Measurements from ENCODE around the gene NPAS1.

NPAS1 gene

DNA sequence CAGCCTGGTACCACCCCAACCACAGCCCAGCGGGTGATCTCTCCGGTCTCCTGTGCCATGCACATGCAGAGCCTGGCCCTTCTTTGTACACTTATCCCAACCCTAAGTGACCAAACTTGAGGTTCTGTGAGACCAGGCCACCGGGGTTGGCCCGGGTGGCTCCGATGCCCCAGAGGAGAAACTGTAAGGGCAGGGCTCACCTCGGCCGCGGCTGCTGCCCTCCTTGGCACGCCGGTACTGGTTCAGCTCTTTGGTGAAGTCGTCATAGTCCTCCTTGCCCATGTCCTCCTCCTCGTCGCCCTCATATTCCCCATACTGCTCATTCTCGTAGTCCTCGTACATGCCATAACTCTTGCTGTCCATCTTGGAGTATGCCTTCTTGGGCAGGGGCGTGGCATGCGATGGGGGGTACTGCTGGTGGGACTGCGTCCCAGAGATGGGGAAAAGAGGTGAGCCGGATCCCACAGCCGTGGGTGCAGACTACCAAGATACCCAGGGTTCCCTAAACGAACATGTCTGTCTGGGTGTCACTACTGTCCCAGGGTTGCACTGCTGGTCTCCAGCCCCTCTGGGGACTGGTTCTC lies 70.2 kb downstream of the NPAS1 start:
- H3K4me3 ChIP-seq (replicated peaks; ENCODE audit: low read depth, low read length): no peak overlapping the region
- TF ChIP-seq, protein P1, sequence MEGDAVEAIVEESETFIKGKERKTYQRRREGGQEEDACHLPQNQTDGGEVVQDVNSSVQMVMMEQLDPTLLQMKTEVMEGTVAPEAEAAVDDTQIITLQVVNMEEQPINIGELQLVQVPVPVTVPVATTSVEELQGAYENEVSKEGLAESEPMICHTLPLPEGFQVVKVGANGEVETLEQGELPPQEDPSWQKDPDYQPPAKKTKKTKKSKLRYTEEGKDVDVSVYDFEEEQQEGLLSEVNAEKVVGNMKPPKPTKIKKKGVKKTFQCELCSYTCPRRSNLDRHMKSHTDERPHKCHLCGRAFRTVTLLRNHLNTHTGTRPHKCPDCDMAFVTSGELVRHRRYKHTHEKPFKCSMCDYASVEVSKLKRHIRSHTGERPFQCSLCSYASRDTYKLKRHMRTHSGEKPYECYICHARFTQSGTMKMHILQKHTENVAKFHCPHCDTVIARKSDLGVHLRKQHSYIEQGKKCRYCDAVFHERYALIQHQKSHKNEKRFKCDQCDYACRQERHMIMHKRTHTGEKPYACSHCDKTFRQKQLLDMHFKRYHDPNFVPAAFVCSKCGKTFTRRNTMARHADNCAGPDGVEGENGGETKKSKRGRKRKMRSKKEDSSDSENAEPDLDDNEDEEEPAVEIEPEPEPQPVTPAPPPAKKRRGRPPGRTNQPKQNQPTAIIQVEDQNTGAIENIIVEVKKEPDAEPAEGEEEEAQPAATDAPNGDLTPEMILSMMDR (IDR thresholded peaks at IDR 0.05; ENCODE audit: low read depth, low read length, missing control alignments): no peak
- no peak for DNase-seq (ENCODE audit: extremely low read depth, low read depth)

DNA sequence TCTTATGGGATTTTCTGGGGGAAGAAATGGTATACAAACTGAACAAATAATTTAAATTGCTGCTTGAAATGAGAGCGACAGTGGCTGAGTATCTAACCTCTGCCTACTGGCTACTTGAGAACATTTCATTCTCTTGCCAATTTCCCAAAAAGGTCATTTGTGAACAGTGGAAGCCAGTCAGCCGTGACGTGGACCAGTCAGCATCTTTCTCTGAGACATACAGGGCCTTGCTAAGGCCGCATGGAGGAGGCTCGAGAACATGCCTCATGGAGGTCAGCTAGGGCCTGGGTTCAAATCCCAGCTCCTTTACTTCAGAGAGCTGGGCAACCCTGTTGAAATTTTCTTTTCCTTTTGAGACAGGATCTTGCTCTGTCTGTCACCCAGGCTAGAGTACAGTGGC lies 73.6 kb downstream of the NPAS1 start:
- H3K4me3 ChIP-seq (replicated peaks; ENCODE audit: low read depth, low read length): no peak overlapping the region
- DNase-seq (ENCODE audit: extremely low read depth, low read depth): no peak
- TF ChIP-seq, protein P1 (IDR thresholded peaks at IDR 0.05; ENCODE audit: low read depth, low read length, missing control alignments): no peak

- no peak for DNase-seq (ENCODE audit: extremely low read depth, low read depth)
- TF ChIP-seq, protein P1 (IDR thresholded peaks at IDR 0.05; ENCODE audit: low read depth, low read length, missing control alignments): no peak
- H3K4me3 ChIP-seq (replicated peaks; ENCODE audit: low read depth, low read length): no peak overlapping the region
Observed at GRCh38 chr19:47093841-47094240, 74.2 kb downstream of the NPAS1 start.

DNA sequence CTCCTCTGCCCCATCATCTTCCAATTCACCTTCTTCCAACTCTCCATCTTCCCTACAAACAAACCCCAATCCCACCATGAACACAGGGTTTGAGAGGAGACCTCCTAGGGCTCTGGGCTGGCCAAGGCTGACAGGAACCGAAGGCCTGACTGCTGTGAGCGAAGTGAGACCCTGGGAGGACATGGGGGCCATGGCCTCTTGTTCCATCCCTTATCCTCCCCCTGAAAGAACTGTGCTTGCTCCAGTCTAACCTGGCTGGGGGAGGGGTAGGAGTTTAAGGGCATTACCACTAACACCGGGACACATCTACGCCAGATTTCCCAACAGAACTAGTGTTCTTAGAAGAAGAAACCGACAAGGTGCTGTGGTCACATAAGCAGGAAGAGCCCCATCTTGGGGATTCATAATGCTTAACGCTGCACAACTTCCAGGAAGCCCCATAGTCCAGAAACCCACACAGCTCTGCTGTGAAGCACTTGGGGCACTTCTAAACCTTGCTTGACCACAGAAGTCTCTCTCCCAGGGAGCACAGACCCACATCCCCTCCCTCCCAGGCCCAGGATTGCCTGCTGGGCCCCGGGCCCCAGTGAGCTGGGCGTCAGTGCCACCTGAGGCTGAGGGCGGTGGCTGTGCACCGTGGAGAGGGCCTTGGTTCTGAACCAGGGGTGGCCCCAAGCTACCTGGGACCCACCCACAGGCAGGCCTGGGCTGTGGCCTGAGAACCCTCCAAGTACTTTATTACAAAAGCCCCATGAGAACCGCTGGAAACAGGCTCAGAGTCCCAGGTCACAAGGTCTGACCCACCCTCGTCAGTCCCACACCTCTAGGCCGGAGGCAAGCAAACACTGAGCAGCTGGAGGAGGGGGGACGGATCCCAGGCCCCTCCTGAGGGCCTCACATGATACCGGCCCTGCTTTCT lies 75.2 kb downstream of the NPAS1 start:
- DNase-seq (ENCODE audit: extremely low read depth, low read depth): no peak
- no peak overlapping the region for H3K4me3 ChIP-seq (replicated peaks; ENCODE audit: low read depth, low read length)
- TF ChIP-seq, protein P1 (IDR thresholded peaks at IDR 0.05; ENCODE audit: low read depth, low read length, missing control alignments): no peak

All from HFF-Myc (cell line).